Stimulated activated CD4-positive, alpha-beta T cell treated with anti-CD3 and anti-CD28 coated beads, Interleukin-15, amount 100 ng/mL, for 48 hours (primary cell): ENCODE measurements around the gene RNF103.
"Not testable (repeated sequence)": the region's sequence is repeated elsewhere in the genome, so short reads cannot be mapped to it uniquely, and the experiment has no call there.

Experiments
- DNase-seq, 2 donors: peaks; one replicate each; pipeline ENCODE4 v3.0.0-alpha.2; 2020; ENCODE audit warnings: low read depth in 2 of 2

The RNF103 gene, protein sequence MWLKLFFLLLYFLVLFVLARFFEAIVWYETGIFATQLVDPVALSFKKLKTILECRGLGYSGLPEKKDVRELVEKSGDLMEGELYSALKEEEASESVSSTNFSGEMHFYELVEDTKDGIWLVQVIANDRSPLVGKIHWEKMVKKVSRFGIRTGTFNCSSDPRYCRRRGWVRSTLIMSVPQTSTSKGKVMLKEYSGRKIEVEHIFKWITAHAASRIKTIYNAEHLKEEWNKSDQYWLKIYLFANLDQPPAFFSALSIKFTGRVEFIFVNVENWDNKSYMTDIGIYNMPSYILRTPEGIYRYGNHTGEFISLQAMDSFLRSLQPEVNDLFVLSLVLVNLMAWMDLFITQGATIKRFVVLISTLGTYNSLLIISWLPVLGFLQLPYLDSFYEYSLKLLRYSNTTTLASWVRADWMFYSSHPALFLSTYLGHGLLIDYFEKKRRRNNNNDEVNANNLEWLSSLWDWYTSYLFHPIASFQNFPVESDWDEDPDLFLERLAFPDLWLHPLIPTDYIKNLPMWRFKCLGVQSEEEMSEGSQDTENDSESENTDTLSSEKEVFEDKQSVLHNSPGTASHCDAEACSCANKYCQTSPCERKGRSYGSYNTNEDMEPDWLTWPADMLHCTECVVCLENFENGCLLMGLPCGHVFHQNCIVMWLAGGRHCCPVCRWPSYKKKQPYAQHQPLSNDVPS

DNA sequence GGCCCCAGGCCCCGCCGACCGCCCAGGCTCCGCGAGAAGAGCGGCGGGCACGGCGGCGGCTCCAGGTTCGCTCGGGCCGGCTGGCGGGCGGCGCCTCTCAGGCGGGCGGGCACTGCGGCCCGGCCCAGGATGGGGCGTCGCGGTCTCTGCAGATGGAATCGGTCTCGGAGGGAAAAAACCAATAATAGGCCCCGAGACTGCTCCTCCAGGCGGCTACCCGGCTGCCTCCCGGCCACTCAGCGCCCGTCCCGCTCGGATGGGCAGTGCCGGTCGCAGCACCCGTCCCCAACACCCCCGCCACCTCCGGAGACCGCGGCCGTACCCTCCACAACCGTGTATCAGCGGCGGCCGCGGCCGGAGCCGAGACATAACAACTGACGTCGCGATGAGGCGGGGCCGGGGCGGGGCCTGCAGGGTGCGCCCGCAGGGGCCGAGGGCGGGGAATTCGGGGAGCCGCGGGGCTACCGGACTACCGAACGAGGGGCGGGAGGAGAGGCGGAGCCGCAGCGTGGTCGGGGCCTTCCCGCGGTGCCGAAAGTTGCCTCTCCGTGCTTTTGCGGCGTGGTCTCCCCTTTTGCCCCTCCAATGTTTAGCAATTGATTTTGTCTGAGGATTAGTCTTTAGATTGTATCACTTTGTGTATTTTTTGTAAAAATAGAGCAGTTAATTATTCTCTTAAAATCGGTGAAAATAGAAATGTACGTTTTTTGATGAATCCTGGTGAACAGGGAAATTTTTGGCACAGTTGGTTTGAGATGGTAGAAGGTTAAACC lies at the start of gene RNF103:
Gene RNF103 (minus strand): TSS at position 372 of the 773 bp plus-strand sequence. CDS start 979 bp downstream, outside the sequence.
- peak; percentile 82 to 91 for DNase-seq

DNA sequence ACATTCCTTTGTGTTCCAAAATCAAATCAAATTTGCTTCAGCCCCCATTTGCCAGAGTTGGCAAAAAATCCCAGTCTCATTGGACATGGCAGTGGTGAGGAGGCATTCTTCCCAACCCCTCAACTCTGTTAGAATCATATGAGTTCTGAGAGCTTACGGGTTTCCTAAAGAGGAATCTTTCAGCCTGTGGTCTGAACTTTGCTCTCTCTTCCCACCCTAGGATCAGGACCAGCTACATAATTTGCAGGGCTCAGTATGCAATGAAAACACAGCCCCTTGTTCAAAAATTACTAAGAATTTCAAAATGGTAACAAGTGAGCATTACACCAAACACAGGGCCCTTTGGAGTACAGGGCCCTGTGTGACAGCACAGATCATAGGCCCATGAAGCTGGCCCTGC lies 49.3 kb upstream of the RNF103 start:
- DNase-seq = no peak

DNA sequence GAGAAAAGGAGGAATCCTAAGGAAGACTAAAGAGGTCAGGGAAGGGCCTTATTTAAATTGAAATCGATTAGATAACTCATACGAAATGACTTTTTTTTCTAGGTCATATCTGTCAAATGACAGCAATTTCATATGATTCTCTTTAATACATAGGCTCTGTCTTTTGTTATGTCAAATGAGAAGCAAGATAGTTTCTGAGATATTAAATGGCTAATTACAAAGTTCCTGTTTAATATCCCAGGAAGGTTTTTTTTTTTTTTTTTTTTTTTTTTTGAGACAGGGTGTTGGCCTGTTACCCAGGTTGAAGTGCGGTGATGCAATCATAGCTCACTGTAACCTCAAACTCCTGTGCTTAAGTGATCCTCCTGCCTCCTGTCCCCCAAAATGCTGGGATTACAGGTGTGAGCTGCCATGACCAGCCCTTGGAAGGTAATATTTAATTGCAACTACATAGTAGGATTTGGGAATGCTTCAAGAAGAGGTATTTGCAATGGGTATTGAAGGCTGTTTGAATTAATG lies 48.4 kb upstream of the RNF103 start:
- DNase-seq = no peak

DNA sequence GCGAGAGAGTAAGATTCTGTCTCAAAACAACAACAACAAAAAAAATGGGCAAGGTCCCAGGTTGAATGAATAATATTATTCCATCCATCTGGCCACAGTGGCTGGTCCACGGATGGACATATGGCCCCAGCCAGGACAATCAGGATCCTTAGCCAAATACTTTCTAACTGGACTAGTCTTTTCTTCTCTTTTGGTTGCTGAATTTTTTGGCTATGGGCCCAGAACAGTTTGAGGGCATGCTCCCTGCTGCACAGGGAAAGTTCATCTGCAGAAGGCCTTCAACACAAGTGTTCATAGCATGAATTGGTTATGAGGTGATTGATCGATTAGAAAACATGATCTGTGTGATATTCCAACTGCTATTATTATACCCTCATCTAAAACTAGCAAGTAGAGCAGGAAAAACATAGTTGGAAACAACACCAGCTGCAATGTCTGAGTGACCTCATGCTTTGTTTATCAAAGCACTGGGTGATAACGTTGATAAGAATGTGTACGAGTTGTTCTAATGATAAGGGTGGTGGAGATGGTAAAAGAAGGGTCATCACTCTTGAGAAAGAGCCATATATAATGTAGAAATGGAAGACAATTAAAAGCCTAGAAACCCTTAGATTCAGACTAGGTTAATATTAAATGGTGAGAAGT lies 47.8 kb upstream of the RNF103 start:
- DNase-seq = no peak

DNA sequence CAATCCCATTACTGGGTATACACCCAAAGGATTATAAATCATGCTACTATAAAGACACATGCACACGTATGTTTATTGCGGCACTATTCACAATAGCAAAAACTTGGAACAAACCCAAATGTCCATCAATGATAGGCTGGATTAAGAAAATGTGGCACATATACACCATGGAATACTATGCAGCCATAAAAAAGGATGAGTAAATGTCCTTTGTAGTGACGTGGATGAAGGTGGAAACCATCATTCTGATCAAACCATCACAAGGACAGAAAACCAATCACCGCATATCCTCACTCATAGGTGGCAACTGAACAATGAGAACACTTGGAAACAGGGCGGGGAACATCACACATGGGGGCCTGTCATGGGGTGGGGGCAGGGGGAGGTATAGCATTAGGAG lies 45.7 kb upstream of the RNF103 start:
- not testable (repeated sequence) for DNase-seq

DNA sequence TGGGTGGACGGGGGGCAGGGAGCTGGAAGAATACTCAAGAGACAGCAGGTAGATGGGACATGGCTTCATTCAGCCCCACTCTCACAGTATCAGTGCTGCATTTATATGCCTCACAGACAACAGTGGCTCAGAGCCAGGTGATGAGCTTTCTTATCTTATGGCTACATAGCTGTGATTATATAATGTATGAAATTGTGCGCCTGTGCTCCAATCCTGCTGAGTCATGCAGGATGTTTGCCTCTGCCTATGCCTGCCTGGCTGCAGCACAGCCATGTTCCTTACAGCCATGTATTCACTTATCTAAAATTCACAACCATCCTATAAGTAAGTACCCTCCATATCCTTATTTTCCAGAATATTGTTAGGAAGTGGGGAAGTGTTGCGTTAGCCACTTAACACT lies 37.7 kb upstream of the RNF103 start:
- DNase-seq = no peak

DNA sequence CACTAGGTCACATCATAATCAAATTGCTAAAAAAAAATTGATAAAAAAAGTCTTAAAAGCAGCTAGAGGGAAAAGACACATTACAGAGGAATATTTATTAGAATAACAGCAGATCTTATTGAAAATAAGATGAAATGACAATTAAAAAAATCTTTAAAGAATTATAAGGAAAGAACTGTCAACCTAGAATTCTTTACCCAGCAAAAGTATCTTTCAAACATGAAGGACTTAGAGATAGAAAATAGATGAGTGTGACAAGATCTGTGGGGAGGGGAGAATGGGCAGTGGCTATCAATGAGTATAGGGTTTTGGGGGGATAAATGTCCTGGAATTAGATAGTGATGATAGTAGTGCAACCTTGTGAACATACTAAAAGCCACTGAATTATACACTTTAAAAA lies 26.5 kb upstream of the RNF103 start:
- no peak for DNase-seq

DNA sequence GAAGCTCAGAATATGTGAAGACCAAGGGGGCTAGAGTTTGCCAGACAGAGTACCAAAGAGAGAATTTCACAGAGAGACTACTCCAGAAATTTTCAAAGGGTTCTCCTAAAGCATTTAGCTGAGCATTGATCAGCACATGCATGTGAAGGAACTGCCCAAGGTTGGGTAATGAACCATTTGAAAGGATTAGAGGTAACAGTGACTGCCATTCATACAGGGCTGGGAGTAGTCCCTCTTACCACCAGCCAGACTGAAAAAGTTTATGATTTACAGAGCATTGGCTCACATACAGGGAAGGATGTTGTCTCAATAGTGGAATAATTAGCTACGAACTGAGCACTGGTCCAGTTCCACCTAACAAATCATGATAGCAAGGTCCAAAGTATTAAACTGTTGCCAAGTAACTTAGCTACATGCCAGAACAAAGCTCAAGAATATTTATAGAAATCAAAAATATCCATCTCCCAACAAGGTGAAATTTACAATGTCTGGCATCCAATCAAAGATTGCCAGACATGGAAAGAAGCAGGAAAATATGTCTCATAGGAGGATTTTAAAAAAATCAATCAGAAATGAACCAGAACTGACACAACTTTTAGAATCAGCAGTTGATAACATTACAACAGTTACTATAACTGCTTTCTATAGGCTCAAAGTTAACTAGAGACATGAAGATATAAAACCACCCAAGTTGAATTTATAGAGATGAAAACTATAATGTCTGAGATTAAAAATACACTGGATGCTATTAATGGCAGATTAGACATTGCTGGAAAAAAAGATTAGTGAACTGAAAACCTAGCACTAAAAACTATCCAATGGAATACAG lies 25.7 kb upstream of the RNF103 start:
- no peak for DNase-seq

DNA sequence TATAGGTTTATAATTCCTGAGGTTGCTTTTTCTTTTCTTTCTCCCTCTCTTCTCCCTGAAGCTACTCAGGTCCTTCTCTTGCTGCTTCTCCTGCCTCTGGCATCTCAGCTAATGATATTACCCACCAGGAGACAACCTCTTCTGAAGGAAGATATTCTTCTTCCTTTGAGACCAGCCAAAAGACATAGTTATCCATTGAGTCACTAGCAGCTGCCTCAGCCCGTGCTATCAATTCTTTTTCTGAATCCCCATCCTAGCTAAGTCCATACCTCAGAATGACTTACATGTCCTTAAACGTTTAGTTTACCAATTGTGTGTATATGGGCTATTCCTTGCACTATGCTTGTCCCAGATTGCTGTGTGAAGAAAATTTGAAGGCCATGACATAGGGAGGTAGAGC lies 25.0 kb upstream of the RNF103 start:
- DNase-seq = no peak

DNA sequence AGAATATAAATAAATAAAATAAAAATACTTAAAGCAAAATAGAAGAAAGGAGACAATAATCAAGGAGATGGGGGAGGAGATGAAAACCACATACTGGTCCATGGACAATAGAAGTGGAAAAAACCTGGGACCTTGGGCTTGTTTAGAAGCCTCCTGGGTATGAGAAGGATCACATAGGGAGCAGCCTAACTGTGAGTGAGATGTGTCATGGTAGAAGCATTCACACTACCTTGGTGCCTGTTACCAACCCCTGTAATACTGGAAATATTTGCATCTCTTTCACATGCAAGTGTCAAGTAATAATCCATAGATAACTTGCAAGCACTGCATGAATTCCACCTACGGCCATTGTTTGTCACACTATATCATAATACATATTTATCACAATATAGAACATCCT lies 23.2 kb upstream of the RNF103 start:
- no peak for DNase-seq

DNA sequence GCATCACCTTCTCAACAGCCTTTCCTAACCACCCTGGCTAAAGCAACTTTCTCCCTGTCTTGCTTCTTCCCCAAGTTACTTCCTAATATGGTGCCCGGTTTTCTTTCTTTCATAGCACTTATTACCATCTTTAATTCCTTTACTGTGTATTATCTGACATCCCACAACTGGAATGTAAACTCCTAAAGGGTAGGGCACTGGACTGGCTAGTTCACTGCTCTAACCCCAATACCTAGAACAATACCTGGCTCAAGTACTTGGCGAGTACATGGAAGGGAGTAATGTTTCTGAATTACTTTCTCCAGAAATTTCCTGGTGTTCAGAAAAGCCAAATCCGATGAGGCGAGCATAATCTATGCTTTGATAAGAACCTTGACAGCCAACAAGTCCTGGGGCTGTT lies 22.7 kb upstream of the RNF103 start:
- no peak for DNase-seq

DNA sequence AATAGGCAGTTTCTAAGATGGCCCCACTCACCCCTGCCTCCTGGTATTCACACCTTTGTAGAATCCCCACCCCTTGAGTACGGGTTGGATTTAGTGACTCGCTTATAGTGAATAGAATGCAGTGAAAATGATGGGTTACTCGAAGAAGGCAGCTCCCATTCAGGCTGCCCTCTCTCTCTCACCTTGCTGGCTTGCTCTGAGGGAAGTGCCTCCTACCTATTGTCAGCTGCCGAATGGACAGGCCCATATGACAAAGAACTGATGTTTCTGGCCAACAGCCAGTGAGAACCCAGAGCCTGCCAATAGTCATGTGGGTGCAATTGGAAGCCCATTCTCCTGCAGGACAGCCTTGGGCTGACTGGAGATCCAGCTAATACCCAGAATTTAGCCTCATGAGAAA lies 22.1 kb upstream of the RNF103 start:
- DNase-seq = no peak

DNA sequence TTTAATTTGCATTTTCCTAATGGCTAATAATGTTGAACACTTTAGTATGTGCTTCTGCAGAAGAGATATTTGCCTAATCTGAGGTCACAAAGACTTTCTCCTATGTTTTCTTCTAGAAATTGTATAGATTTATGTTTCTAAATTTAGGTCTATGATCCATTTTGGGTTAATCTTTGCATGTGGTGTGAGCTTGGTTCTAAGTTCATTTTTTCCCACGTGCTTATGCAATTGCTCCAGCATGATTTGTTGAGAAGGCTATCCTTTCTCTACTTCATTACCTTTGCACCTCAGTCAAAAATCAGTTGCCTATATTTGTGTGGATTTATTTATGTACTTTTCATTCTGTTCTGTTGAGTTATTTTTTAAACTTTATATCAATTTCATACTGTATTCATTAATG lies 15.0 kb upstream of the RNF103 start:
- no peak for DNase-seq

DNA sequence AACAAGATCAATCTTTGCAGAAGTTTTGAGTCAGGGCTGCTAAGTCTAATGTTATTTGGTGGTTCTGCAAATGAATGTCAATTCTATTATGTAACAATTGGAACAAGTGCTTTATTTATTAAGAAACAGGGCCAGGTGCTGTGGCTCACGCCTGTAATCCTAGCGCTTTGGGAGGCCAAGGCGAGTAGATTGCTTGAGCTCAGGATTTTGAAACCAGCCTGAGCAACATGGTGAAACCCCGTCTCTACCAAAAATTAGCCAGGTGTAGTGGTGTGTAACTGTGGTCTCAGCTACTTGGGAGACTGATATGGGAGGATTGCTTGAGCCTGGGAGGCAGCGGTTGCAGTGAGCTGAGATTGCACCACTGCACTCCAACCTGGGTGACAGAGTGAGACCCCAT lies 13.2 kb upstream of the RNF103 start:
- no peak for DNase-seq

DNA sequence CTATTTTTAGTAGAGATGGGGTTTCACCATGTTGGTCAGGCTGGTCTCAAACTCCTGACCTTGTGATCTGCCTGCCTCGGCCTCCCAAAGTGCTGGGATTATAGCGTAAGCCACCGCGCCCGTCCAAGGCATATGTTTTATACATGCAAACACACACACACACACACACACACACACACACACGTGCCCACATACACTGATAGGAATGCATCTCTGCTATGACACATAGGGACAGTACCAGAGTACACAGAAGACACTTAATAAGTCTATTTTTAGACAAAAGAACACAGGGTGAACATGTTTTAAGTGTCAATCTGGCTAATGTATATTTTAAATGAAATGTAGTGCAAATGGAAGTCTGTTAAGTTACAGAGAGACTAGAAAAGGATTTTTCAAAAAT lies 10.7 kb upstream of the RNF103 start:
- no peak for DNase-seq

DNA sequence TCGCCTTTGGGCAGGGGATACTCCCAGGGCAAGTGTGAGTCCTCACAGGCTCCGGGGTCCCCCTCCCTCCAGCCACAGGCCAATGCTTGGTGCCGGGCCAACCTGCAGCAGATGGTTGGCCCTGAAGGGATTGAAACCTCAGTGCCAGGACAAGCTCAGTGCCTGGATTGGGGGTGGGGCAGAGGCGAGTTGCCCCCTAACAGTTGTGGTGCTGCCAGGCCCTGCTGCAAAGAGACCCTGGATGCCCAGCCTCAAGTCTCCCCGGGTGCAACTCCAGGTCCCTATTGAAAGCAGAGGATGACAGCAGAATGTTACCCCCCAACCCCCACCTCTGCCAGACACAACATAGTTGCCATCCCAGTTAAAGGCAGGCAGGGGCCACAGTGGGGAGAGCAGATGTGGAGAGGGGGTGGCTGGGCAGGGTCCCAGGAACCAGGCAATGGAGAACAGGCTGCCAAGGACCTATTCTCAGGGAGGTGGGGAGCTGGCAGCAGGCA lies 9.5 kb upstream of the RNF103 start:
- DNase-seq = no peak

DNA sequence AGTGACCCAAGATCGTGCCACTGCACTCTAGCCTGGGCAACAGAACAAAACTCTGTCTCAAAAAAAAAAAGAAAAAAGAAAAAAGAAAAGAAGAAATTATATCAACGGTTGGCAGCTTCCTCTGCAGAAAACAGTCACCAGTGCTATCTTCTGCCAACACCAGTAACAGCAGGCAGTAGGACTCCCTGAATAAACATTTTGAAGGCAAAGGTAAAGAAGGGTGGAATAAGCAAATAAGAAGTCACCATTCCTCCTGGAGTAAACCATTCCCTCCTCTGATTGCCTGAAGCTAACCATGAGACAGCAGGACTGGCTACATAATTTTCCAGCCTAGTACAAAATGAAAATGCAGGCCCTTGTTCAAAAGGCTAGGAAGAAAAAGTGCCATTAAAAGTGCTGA lies 9.0 kb upstream of the RNF103 start:
- DNase-seq = no peak

DNA sequence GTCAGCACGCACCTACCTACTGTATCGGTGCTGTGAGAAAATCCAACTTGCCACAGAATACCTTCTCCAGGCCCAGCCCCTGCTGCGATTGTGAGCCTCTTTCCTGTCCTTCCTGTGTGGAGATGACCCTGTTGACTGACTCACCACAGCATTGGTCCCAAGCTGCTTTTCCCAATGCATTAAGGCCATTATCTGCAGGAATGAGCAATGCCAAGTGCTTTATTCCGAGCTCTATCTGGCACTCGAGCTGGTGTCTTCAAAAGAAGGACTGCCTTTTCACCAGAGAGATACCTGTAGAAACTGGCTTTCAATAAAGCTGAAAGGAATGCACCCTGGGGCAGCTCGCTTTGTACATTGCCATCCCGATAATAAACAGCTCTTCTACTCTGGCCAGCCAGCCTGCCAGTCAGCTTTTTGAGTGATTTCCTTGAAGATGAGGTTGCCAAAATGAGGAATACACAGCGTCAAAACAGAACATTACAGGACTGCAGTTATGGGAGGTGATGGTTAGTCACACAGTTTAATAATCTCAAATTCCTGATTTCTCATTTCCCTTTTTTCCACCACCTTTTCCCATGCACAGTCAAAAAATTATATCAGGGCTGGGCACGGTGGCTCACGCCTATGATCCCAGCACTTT lies 8.3 kb upstream of the RNF103 start:
- DNase-seq = no peak

DNA sequence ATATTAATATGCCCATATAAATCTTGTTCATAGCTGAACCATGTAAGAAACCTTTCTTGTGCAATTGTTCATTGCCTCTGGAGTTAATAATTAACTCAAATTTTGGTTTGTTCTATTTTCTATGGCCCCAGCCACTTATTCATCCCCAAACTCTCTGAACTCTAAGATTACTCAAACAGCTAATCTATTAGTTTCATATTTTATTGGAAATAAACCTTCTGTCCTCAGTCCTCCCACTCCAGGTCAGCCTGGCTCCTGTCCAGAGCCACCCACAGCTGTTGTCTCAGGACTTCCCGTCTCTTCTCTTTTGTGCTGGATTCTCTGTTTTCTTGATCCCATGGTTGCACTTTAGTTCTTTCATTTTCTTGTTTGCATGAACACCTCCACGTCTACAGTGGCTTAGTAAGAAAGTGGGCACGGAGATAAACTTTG lies 4.4 kb upstream of the RNF103 start:
- no peak for DNase-seq

DNA sequence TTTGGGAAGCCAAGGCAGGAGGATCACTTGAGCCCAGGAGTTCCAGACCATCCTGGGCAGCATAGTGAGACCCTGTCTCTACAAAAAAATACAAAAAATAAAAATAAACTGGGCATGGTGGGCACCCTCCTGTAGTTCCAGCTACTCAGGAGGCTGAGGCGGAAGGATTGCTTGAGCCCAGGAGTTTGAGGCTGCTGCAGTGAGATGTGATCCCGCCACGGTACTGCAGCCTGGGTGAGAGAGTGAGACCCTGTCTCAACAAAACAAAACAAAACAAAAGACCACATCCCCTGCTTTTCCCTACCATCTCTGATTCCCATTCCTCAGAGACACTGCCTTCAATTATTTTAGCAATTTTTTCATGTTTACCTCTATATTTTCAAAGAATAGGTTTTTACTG lies 3.9 kb upstream of the RNF103 start:
- no peak for DNase-seq
